K562 (cell line): ENCODE data around the gene FOXE1. TPM values are rescaled to one million over a fixed set of nuclear protein-coding genes. Genes with fewer than 3 reads are reported as not detected.

Experiments
- ATAC-seq: fragments of 200-7000 bp; cut with Tn5 transposase; 3 replicates; pipeline ENCODE4 v1.9.1; 2020; ENCODE audit warnings: moderate library complexity
- BruUV-seq: library from RNA; stranded (reverse); fragments of 400-500 nt; replicated peaks from 2 replicates; lab custom pipeline; 2021; lab: Mats Ljungman, UMichigan
- CTCF ChIA-PET: fragments of 300-600 bp; formaldehyde crosslinking; extraction: SDS; loops from one replicate; lab custom pipeline; 2021; ENCODE audit warnings: low intra/inter-chr PET ratio; lab: Yijun Ruan, JAX
- POLR2A ChIA-PET: fragments of 300-600, 350-650 bp; sonication (Branson Sonifier 250); formaldehyde crosslinking; extraction: SDS; loops from one replicate; lab custom pipeline; 2021; ENCODE audit warnings: antibody characterized with exemption, inconsistent platforms; lab: Yijun Ruan, JAX
- DNase-seq, 4 experiments: peaks; one replicate each; pipeline versions ENCODE4 v3.0.0 to v3.0.0-alpha.2; 2011 to 2018; ENCODE audit warnings: low spot score in 3 of 4, mixed read lengths in 3 of 4; ENCODE audit errors: extremely low read depth in 1 of 4
- FAIRE-seq: peaks from 2 replicates; lab custom pipeline; 2011; peaks lifted over from hg19 to GRCh38; lab: Jason Lieb, UNC
- H2AFZ ChIP-seq: 2 replicates; pipeline ENCODE4 v1.6.0; 2011; ENCODE audit warnings: low read depth, low read length, control low read depth, inconsistent platforms
- H3K27ac ChIP-seq: fragments of 200-600 bp; 3 replicates; pipeline ENCODE4 v1.8.0; 2011; ENCODE audit warnings: low read depth, mild to moderate bottlenecking, control low read depth, inconsistent platforms, low read length, moderate library complexity, mixed read lengths; ENCODE audit errors: extremely low read depth
- H3K27me3 ChIP-seq, 2 experiments: fragments of 300-600 bp in 1 of 2; 2 replicates in 1 of 2; 3 replicates in 1 of 2; pipeline versions ENCODE4 v1.6.0 to v1.8.0; 2011; ENCODE audit warnings: inconsistent platforms in 2 of 2, low read length in 2 of 2, mild to moderate bottlenecking in 1 of 2, mixed read lengths in 1 of 2, moderate library complexity in 1 of 2; ENCODE audit not compliant: control insufficient read depth in 2 of 2, insufficient read depth in 2 of 2
- H3K36me3 ChIP-seq: fragments of 300-600 bp; 3 replicates; pipeline ENCODE4 v1.8.0; 2011; ENCODE audit warnings: mild to moderate bottlenecking, low read length, inconsistent platforms; ENCODE audit not compliant: control insufficient read depth, insufficient read depth
- H3K4me1 ChIP-seq, 2 experiments: fragments of 200-600 bp in 1 of 2; replicated peaks in 1 of 2; 2 replicates in 1 of 2; 3 replicates in 1 of 2; pipeline versions ENCODE4 v1.5.1 to v1.8.0; 2011; ENCODE audit warnings: inconsistent platforms in 2 of 2, low read length in 2 of 2, mild to moderate bottlenecking in 1 of 2, mixed read lengths in 1 of 2, moderate library complexity in 1 of 2; ENCODE audit not compliant: control insufficient read depth in 2 of 2, insufficient read depth in 2 of 2
- H3K4me2 ChIP-seq: 2 replicates; pipeline ENCODE4 v1.6.1; 2011; ENCODE audit warnings: low read length, control low read depth, inconsistent platforms, mixed read lengths; ENCODE audit not compliant: insufficient read depth
- H3K4me3 ChIP-seq: fragments of 200-600 bp; sonication (generic), shearing (Covaris generic); 2 replicates; pipeline ENCODE4 v1.5.1; 2016; ENCODE audit warnings: control low read depth, inconsistent platforms
- H3K79me2 ChIP-seq: fragments of 200-600 bp; 3 replicates; pipeline ENCODE4 v1.8.0; 2011; ENCODE audit warnings: low read length, inconsistent platforms; ENCODE audit not compliant: control insufficient read depth, insufficient read depth
- H3K9ac ChIP-seq, 2 experiments: 2 replicates each; pipeline versions ENCODE4 v1.6.0 to v1.6.1; 2011; ENCODE audit warnings: low read depth in 2 of 2, low read length in 2 of 2, control low read depth in 1 of 2, inconsistent platforms in 1 of 2, mild to moderate bottlenecking in 1 of 2, mixed read lengths in 1 of 2; ENCODE audit not compliant: insufficient read depth in 1 of 2
- H3K9me1 ChIP-seq: one replicate; pipeline ENCODE4 v1.6.0; 2011; ENCODE audit warnings: inconsistent platforms, mild to moderate bottlenecking, low read length, moderate library complexity; ENCODE audit not compliant: control insufficient read depth, insufficient read depth
- H3K9me3 ChIP-seq: replicated peaks from 2 replicates; pipeline ENCODE4 v1.5.1; 2011; ENCODE audit warnings: low read depth, low read length, inconsistent platforms; ENCODE audit not compliant: control insufficient read depth, insufficient read depth
- H4K20me1 ChIP-seq: replicated peaks from 2 replicates; pipeline ENCODE4 v1.6.1; 2011; ENCODE audit warnings: low read length, inconsistent platforms, mixed read lengths; ENCODE audit not compliant: control insufficient read depth, insufficient read depth
- DEAF1 ChIP-seq: fragments of 450-650 bp; formaldehyde crosslinking; IDR thresholded peaks from 2 replicates; pipeline ENCODE4 v1.4.0; 2020; ENCODE audit warnings: mild to moderate bottlenecking, moderate library complexity
- EGR1 ChIP-seq: fragments of 450-650 bp; conservative IDR thresholded peaks from 2 replicates; pipeline ENCODE4 v1.6.1; 2017; ENCODE audit warnings: mild to moderate bottlenecking
- KAT8 ChIP-seq: fragments of 450-650 bp; IDR thresholded peaks from 2 replicates; pipeline ENCODE4 v1.6.1; 2016; ENCODE audit warnings: low read depth, mild to moderate bottlenecking
- RBM15 ChIP-seq: fragments of 200-400 bp; formaldehyde crosslinking; IDR thresholded peaks from 2 replicates; pipeline ENCODE4 v1.6.1; 2018; ENCODE audit warnings: mild to moderate bottlenecking, low read length, moderate library complexity; ENCODE audit not compliant: insufficient read depth
- ZNF551 ChIP-seq: fragments of 250-450 bp; sonication (Bioruptor Pico); IDR thresholded peaks from 2 replicates; pipeline ENCODE4 v1.5.0; 2021; ENCODE audit warnings: mild to moderate bottlenecking, moderate library complexity
- WGBS: fragments of 100-300 bp; shearing (Covaris generic); methylation state at CpG from one replicate; pipeline ENCODE4 v1.1.6; 2016; ENCODE audit warnings: low coverage, mixed read lengths; ENCODE audit not compliant: insufficient coverage; ENCODE audit errors: missing lambda C conversion rate; 5-methylcytosine and 5-hydroxymethylcytosine counted together
- in situ Hi-C: fragments of 300-500 bp; cut with MboI; formaldehyde crosslinking; loops from 4 replicates; pipeline ENCODE4 v1.15.0; 2018; ENCODE audit warnings: inconsistent platforms, mixed read lengths
- intact Hi-C: fragments of 100-400 bp; cut with micrococcal nuclease; formaldehyde crosslinking; loops from 2 replicates; pipeline ENCODE4 v1.14.2; 2022
- polyA plus RNA-seq, 8 experiments: library from polyadenylated mRNA; depleted of rRNA in 4 of 8; stranded (reverse) in 5 of 8; unstranded in 3 of 8; fragments of >200 nt; fragmentation: Nextera tagmentation in 2 of 8; fragmentation: Illumina TruSeq in 1 of 8; extraction: Ambion mirVana in 2 of 8; extraction: Trizol in 1 of 8; gene quantifications; 2 replicates each; pipeline versions ENCODE4 v1.2.1 to v1.2.3, GENCODE V29; 2011 to 2014; ENCODE audit warnings: inconsistent platforms in 1 of 8, missing spikeins in 1 of 8
- total RNA-seq, 7 experiments: library from RNA; depleted of rRNA in 6 of 7; stranded (reverse); fragments of >200 nt in 6 of 7; fragmentation: Illumina TruSeq in 2 of 7; extraction: Trizol in 2 of 7; gene quantifications; 2 replicates each; pipeline versions ENCODE4 v1.2.1 to v1.2.3, GENCODE V29; 2011 to 2021; ENCODE audit warnings: low replicate concordance in 1 of 7

Gene FOXE1
- total and polyA plus RNA-seq, 9 of the 15 experiments (the other 6 are each of a cell fraction or from before 2014, with no cell fraction given): not detected

- H3K9ac ChIP-seq: no peak overlapping the region; a peak in 1 of 4 replicates
- H3K27ac ChIP-seq: no peak overlapping the region
- no peaks in the 10 kb centered on the region for H3K36me3 ChIP-seq
- BruUV-seq: no TSS peak
- H3K9me3 ChIP-seq: no peaks in the 10 kb centered on the region
- no peak overlapping the region for H3K4me3 ChIP-seq
- no peak; the same call in 2 of the 3 replicates for ATAC-seq
- H3K4me2 ChIP-seq: no peak overlapping the region
- H3K79me2 ChIP-seq: no peaks in the 10 kb centered on the region
- no peak for FAIRE-seq
- intact Hi-C loops: no loop called here
- CTCF ChIA-PET: no interaction called here
- in situ Hi-C loops: no loop called here
- no peak overlapping the region for H2AFZ ChIP-seq
- peaks cover 0 to 8% of the 10 kb centered on the region in 2 experiments; a peak in 1 of 5 replicates for H3K4me1 ChIP-seq
- POLR2A ChIA-PET: interaction anchor here (0.6 to 0.7 kb wide), 2 partner anchors 291 to 795 kb away, joined by 3 to 4 read pairs; no protein-coding TSS in a partner anchor
- H3K27me3 ChIP-seq: peaks cover 45 to 64% of the 10 kb centered on the region in 2 experiments
- DNase-seq: no peak
- no peaks in the 10 kb centered on the region for H4K20me1 ChIP-seq
- no peak for TF ChIP-seq RBM15
- TF ChIP-seq EGR1: no peak
- no peak for TF ChIP-seq KAT8
- no peak for TF ChIP-seq ZNF551 (CRISPR knock-in tag)
- no peak for TF ChIP-seq DEAF1 (CRISPR knock-in tag)
- no peaks in the 10 kb centered on the region for H3K9me1 ChIP-seq
- 12% methylated on average over 51 of the region's 54 CpGs for WGBS
Measured at GRCh38 chr9:97857606-97858392, 4.8 kb downstream of the FOXE1 start.
